GM12872 (cell line): ENCODE data around the gene CAPZA1.

ENCODE experiments used
- CTCF ChIP-seq: IDR thresholded peaks from 3 replicates; pipeline ENCODE4 v1.5.1; 2011; ENCODE audit warnings: low read depth, mild to moderate bottlenecking, low read length, moderate library complexity; ENCODE audit not compliant: insufficient read depth

Gene CAPZA1

GRCh38 chr1:112618721-112619517 is 713 bp upstream of the CAPZA1 start, which contains the start of gene ST7L:
Gene ST7L (minus strand): TSS chr1:112619141. CDS start chr1:112619113, 28 bp downstream.
- TF ChIP-seq CTCF: no peak

GRCh38 chr1:112620377-112620695 is 704 bp downstream of the CAPZA1 start:
- TF ChIP-seq CTCF: no peak

DNA sequence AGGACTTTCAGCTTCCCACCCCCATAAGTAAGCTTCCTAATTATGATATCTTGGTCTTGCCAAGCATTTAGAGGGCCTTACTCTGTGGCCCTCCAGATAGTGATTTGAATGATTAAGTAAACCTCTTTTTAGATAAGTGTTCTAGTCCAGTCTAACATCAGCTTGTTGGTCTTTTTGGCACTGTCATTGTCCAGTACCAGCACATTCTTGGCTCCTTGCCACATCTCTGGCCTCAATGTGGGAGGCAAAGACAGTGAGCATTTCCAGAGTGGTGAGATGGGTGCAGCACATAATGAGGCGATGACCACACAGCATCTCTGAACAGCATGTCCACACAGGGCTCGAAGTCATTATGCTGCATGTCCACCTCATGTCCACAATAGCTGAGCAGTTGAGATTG is 6.1 kb downstream of the CAPZA1 start:
- TF ChIP-seq CTCF: no peak

- no peak for TF ChIP-seq CTCF
Measured at GRCh38 chr1:112626193-112626592, 6.6 kb downstream of the CAPZA1 start.

- no peak for TF ChIP-seq CTCF
Measured at GRCh38 chr1:112626887-112627286, 7.3 kb downstream of the CAPZA1 start.

DNA sequence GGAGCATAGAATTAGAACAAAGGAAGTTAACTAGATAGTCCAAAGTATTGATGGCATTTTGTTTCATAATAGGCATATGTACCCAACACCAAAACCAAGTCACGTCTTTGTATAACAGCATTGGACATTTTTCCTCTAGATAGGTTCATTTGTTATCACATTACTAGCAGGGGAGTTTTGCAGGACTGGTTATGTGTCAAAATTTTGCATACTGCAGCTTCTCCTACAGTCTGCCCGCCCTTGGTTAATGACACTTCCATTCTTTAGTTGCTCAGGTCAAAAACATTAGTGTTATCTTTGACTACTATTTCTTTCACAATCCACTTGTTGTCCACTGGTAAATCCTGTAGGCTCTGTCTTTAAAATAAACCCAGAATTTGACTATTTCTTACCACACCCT is 8.9 kb downstream of the CAPZA1 start:
- no peak for TF ChIP-seq CTCF

GRCh38 chr1:112629256-112629655 is 9.6 kb downstream of the CAPZA1 start:
- no peak for TF ChIP-seq CTCF
